GM21526 (cell line): ENCODE results near the gene SLC16A7.
A peak's percentile ranks its signal among the peaks of the same experiment; 100 is the strongest.

ENCODE experiments used
- ATAC-seq: cut with Tn5 transposase; IDR thresholded peaks from one replicate; pipeline ENCODE4 v1.9.1; 2021; ENCODE audit warnings: moderate library complexity; ENCODE audit not compliant: unreplicated experiment, low FRiP score

SLC16A7 gene

GRCh38 chr12:59823567-59823966 lies 227.7 kb downstream of the SLC16A7 start:
- ATAC-seq = no peak

GRCh38 chr12:59827767-59828166 lies 231.9 kb downstream of the SLC16A7 start:
- no peak for ATAC-seq

- no peak for ATAC-seq
Observed at GRCh38 chr12:59828521-59828920, 232.7 kb downstream of the SLC16A7 start.

GRCh38 chr12:59833408-59833807 lies 237.6 kb downstream of the SLC16A7 start:
- no peak for ATAC-seq

GRCh38 chr12:59834659-59835474 lies 239.0 kb downstream of the SLC16A7 start:
- ATAC-seq = peak; percentile 64
